ENCODE results near the gene RCBTB1. TPM values are rescaled to one million over a fixed set of nuclear protein-coding genes. Genes with fewer than 3 reads are reported as not detected.
A peak's percentile ranks its signal among the peaks of the same experiment; 100 is the strongest.

RCBTB1 gene
- total RNA-seq, 6 donors from 2014 or later: 12.6 to 23.5 (median 18.0) TPM

- Histone ChIP-seq H3K36me3 (peaks cover 3 to 26% (median 12%) of the 10 kb centered on the region in 4 donors), H3K27ac (no peak overlapping the region), H3K4me1 (peaks cover 0 to 4% (median 0%) of the 10 kb centered on the region in 4 donors), H3K27me3 (no peaks in the 10 kb centered on the region), H3K9me3 (no peaks in the 10 kb centered on the region), H3K4me3 (no peak overlapping the region)
- WGBS, 2 donors: 59 to 68% methylated on average over 3 of the region's 3 CpGs
- DNase-seq: no peak
- peak in 1 of 2 donors; percentile 26 for ATAC-seq (ENCODE audit: low FRiP score in 2 of 2)
- TF ChIP-seq POLR2A (IDR thresholded peaks at IDR 0.05): no peak
- TF ChIP-seq CTCF (IDR thresholded peaks at IDR 0.05): no peak
- TF ChIP-seq POLR2AphosphoS5 (IDR thresholded peaks at IDR 0.05): no peak
- TF ChIP-seq EP300 (IDR thresholded peaks at IDR 0.05): no peak
Observed at GRCh38 chr13:49561062-49561410, 24.3 kb downstream of the RCBTB1 start.

GRCh38 chr13:49560270-49561061, 24.9 kb downstream of the RCBTB1 start:
- 51 to 60% methylated on average over 10 of the region's 10 CpGs for WGBS, 2 donors
- no peaks in the 10 kb centered on the region for H3K9me3 ChIP-seq
- H3K4me1 ChIP-seq: peaks cover 0 to 4% (median 0%) of the 10 kb centered on the region in 4 donors
- DNase-seq (peak in 1 of 2 donors; percentile 31), ATAC-seq (ENCODE audit: low FRiP score in 2 of 2) (no peak)
- no peak for TF ChIP-seq POLR2A (IDR thresholded peaks at IDR 0.05)
- TF ChIP-seq EP300 (IDR thresholded peaks at IDR 0.05): no peak
- TF ChIP-seq CTCF (IDR thresholded peaks at IDR 0.05): no peak
- no peak for TF ChIP-seq POLR2AphosphoS5 (IDR thresholded peaks at IDR 0.05)
- H3K36me3 ChIP-seq: peaks cover 6 to 32% (median 12%) of the 10 kb centered on the region in 4 donors
- no peak overlapping the region for H3K4me3 ChIP-seq
- H3K27ac ChIP-seq: no peak overlapping the region
- no peaks in the 10 kb centered on the region for H3K27me3 ChIP-seq

- DNase-seq (no peak), ATAC-seq (ENCODE audit: low FRiP score in 2 of 2) (no peak)
- peaks cover 11 to 44% (median 13%) of the 10 kb centered on the region in 4 donors for H3K36me3 ChIP-seq
- H3K27ac ChIP-seq: no peak overlapping the region
- peaks cover 0 to 4% (median 0%) of the 10 kb centered on the region in 4 donors for H3K4me1 ChIP-seq
- TF ChIP-seq CTCF (IDR thresholded peaks at IDR 0.05) (no peak), POLR2AphosphoS5 (IDR thresholded peaks at IDR 0.05) (no peak), EP300 (IDR thresholded peaks at IDR 0.05) (no peak), POLR2A (IDR thresholded peaks at IDR 0.05) (no peak)
- H3K27me3 ChIP-seq: no peaks in the 10 kb centered on the region
- no peak overlapping the region for H3K4me3 ChIP-seq
- no peaks in the 10 kb centered on the region for H3K9me3 ChIP-seq
- WGBS, 2 donors: 98% methylated on average over 3 of the region's 3 CpGs
Observed at GRCh38 chr13:49559006-49559405, 26.4 kb downstream of the RCBTB1 start.

GRCh38 chr13:49554387-49554786, 31.0 kb downstream of the RCBTB1 start:
- Histone ChIP-seq H3K9me3 (no peaks in the 10 kb centered on the region), H3K27ac (no peak overlapping the region), H3K4me3 (no peak overlapping the region), H3K27me3 (no peaks in the 10 kb centered on the region), H3K4me1 (no peaks in the 10 kb centered on the region), H3K36me3 (peaks cover 11 to 63% (median 27%) of the 10 kb centered on the region in 4 donors)
- DNase-seq: peak in 1 of 2 donors; percentile 33
- 83 to 84% methylated on average over 6 to 11 of the region's 11 CpGs for WGBS, 2 donors
- ATAC-seq (ENCODE audit: low FRiP score in 2 of 2): no peak
- TF ChIP-seq POLR2A (IDR thresholded peaks at IDR 0.05): no peak
- no peak for TF ChIP-seq POLR2AphosphoS5 (IDR thresholded peaks at IDR 0.05)
- TF ChIP-seq EP300 (IDR thresholded peaks at IDR 0.05): no peak
- TF ChIP-seq CTCF (IDR thresholded peaks at IDR 0.05): no peak

Data from upper lobe of left lung (tissue), 6 donors.